Esophagus mucosa (tissue), 1 donor: Measurements from ENCODE around the gene IRF6. TPM values are rescaled to one million over a fixed set of nuclear protein-coding genes. Genes with fewer than 3 reads are reported as not detected.
"Not testable (repeated sequence)": the region's sequence is repeated elsewhere in the genome, so short reads cannot be mapped to it uniquely, and the experiment has no call there.

Source experiments
- ATAC-seq: fragments of 200-7000 bp; cut with Tn5 transposase; one replicate; pipeline ENCODE4 v1.9.1; 2020
- total RNA-seq: library from RNA; stranded (reverse); gene quantifications from one replicate; pipeline ENCODE4 v1.2.4, GENCODE V29; 2023
- donor health status: DM: yes; HTN: yes; CAD: no.

The IRF6 gene
- total RNA-seq, 1 donor from 2014 or later: 159 TPM

DNA sequence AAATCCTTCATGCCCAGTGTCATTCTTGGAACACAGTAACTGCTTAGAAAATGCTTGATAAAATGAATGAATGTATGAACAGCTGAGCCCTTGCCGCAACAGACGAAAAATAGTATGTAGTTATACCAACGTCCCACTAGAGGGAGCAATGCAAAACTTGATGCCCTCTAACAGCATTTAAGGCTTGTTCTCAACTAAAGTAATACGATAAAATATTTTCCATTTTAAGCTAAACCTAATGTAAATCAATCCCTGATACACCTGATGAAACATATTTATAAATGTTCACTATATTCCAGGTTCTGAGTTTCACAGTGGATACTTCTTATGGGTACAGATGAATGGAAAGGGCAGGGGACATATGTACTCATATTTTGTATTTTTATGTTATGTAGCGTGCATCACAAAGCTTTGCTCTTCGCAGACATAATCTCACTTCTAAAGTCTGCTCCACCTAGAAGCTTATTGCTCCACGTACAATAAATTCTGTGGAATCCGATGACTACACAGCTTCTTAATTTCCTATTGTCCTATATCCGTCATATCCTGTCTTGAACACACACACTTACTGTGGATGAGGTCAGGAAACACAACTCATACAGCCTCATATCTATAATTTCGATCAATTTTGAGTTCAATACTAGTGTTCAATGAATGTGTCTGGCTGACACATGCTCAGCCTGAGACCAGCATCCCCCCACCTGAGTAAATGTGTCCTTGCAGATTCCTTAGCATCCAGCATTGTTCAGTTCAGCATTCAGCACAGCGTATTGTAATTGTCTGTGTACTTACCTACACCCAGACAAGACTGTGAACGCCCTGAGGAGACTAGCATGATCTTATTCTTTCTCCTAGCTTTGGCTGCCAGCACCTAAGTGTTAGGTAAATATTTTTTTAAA lies 17.4 kb upstream of the IRF6 start:
- peak; percentile 70 for ATAC-seq

DNA sequence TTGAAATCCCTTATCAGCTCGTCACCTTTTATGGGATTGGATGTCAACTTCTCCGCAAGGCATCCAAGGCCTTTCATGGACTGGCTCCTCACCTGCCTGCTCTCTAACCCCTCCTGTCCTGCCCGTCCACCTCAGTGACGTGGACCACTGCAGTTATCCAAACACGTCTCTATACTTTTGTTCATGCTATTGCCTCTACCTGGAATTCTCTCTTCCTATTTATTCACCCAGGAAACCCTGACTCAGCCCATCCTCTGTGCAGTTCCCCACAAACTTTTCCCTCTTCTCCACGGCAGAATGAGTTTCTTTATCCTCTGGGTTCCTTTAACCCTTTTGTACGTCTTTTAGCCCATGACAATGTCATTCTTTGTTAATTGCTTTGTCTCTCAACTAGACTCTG lies 16.8 kb upstream of the IRF6 start:
- ATAC-seq: no peak

GRCh38 chr1:209820986-209821385 lies 15.0 kb upstream of the IRF6 start:
- peak; percentile 3 for ATAC-seq

DNA sequence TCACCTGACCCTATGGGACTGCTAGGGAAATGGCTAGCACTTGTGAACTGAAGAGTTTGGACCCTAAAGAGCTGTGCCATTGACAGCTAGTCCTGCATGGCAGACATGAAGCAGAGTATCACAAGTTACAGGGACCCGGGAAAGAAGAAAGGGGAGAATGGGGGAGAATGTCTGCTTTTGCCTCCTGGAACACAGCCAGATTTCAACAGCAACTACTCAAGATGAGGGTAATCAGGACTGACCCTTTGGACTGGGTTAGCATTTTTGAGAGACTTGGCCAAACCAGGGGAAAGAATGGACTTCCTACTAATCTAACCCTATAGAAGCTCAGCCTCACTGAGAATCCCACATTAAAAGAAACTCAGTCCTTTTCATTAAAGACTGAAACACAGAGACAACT lies 13.1 kb upstream of the IRF6 start:
- ATAC-seq: no peak

GRCh38 chr1:209817691-209818090 lies 11.7 kb upstream of the IRF6 start:
- no peak for ATAC-seq

DNA sequence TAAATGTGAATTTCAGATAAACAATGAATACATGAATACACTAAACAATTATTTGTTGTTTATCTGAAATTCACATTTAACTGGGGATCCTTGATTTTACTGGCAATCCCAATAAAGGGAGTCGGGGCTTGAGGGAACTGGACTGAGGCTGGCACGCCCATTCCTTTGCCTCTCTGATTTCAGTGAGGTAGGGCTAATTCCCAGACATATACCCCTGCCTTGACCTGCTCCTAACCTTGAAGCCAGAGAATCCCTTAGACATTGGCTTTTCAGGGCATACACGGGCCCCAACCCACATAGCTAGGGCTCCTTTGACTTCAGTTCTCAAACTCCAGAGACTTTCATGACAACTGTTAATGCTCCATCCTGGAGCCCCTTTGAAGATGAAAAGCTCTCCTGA lies 11.0 kb upstream of the IRF6 start:
- no peak for ATAC-seq

DNA sequence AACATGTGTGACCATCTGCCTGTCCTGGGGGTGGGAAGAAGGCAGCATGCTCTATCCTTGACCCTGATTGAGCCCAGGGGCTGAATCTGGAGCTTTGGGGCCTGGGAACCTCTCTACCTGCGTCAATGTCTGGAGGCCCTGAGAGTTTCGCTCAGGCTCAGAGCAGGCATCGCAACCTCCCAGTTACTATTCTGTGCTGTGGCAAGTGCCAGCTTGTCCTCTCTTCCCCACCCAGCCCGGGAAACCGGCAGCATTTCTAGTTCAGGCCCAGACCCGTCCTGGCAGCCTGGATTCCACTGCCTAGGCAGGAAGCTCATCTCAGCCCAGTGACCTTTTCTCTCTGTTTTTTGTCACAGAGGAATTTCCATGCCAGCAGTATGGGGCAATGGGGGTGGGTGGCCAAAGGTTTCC lies 10.0 kb upstream of the IRF6 start:
- ATAC-seq: peak; percentile 97

GRCh38 chr1:209815490-209815889 lies 9.5 kb upstream of the IRF6 start:
- no peak for ATAC-seq

GRCh38 chr1:209813902-209814301 lies 8.0 kb upstream of the IRF6 start:
- no peak for ATAC-seq

- no peak for ATAC-seq
These were observed 4.8 kb upstream of the IRF6 start for GRCh38 chr1:209810783-209811182.

GRCh38 chr1:209809611-209810010 lies 3.7 kb upstream of the IRF6 start:
- ATAC-seq: peak; percentile 18

- peak; percentile 40 for ATAC-seq
These were observed 2.2 kb upstream of the IRF6 start for GRCh38 chr1:209808059-209808581.

DNA sequence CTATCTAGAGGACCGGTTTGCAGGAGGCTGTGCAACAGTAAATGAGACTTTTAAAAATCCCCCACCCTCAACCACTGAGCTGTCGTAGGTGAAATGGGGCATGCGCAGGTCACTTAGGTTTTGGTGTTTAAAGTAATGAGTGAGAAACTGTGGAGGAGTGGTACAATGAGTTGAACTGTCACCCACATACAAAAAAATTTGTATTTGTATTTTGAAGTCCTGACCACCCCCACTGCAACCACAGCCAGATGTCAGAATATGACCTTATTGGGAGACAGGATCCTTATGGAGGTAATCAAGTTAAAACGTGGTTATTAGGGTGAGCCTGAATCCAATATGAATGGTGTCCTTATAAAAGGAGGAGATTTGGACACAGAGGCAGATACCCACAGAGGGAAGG lies 1.6 kb upstream of the IRF6 start:
- ATAC-seq: no peak

GRCh38 chr1:209805341-209805781 lies 581 bp downstream of the IRF6 start:
- ATAC-seq: peak; percentile 36

GRCh38 chr1:209803568-209803967 lies 2.4 kb downstream of the IRF6 start:
- ATAC-seq: no peak

GRCh38 chr1:209802780-209803152 lies 3.2 kb downstream of the IRF6 start:
- ATAC-seq: no peak

DNA sequence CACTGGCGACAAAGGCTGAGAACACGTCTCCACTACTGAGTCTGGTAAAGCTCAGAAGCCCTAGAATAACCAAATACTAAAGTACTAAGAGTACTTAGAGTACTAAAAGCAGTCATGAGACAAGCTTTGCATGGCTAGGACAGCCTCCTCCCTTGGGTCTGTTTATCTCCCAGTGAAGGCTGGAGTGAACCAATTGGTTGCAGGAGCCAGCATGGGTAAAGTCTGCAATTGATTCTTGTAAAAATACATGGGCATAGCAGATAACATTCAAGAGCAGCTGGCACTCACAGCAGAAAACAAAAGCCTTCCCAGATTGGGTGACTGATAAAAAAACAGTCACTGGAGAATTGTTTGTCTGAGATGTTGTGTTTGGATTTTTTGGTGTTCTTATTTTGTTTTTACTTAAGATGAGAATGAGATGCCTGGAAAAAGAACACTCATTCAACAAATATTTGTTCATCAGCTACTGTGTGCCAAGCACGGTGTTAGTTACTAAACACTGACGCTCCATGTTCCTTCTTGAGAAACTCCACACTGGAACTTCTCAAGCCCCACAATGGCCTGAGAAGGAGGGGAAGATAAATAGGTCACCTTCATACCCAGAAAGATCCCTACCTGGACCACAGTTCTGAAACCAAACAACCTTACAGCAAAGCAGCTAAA lies 3.7 kb downstream of the IRF6 start:
- ATAC-seq: no peak

- no peak for ATAC-seq
These were observed 4.7 kb downstream of the IRF6 start for GRCh38 chr1:209800984-209801834.

DNA sequence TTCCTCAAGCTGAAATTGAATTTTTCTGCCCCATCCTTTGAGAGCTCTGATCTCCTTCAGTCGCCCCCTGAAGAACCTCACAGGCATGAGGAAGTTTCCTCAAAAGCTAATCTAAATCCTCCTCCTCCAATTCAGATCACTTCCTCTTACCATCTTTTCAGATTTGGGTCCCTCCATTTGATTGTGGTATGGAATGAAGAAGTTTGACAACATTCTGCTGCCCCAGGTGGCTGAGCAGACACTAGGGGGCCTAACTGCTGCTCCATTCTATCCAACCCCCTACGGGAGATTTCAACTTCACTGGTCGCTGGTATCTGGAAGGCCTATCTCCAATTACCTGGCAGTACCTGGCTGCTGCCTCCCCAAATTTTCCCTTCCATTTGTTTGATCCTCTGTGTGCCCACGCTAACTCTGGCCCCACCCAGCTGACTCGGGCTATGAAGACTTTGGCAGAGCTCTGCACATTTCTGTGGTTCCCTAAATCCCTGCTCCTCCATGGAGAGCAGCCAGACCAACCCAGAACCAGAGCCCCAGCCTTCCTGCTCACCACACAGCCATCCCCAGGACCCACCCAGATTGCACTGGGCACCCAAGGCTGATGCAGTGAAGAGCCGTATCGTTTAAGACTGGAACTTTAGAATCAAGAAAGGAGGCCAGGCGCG lies 7.8 kb downstream of the IRF6 start:
- ATAC-seq: peak; percentile 56

DNA sequence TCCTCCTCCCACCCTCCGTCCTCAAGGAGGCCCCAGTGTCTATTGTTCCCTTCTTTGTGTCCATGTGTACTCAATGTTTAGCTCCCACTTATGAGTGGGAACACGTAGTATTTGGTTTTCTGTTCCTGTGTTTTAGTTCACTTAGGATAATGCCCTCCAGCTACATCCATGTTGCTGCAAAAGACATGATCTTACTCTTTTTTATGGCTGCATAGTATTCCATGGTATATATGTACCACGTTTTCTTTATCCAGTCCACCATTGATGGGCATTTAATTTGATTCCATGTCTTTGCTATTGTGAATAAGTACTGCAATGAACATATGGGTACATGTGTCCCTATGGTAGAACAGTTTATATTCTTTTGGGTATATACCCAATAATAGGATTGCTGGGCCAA lies 12.2 kb downstream of the IRF6 start:
- not testable (repeated sequence) for ATAC-seq

DNA sequence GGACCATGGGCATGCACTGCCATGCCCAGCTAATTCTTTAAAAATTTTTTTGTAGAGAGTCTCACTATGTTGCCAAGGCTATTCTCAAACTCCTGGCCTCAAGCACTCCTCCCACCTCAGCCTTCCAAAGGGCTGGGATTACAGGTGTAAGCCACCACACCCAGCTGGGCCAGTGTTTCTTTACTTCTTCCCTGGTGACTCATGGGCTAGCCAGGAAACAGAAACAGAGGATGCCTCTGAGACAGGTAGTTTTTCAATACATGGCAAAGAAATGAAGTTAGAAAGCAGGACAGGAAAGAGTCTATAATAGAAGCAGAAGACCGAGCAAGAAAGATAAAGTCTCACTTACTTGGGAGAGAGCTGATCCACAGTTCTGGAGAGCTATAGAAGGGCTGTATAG lies 14.0 kb downstream of the IRF6 start:
- peak; percentile 78 for ATAC-seq
